Ramos (cell line): Measurements from ENCODE around the gene OPCML.

Experiments used
- in situ Hi-C: fragments of 300-500 bp; cut with MboI; formaldehyde crosslinking; loops from one replicate; pipeline ENCODE4 v1.14.3; 2022; ENCODE audit warnings: low sequenced_read_pairs; ENCODE audit not compliant: unreplicated experiment

OPCML gene

DNA sequence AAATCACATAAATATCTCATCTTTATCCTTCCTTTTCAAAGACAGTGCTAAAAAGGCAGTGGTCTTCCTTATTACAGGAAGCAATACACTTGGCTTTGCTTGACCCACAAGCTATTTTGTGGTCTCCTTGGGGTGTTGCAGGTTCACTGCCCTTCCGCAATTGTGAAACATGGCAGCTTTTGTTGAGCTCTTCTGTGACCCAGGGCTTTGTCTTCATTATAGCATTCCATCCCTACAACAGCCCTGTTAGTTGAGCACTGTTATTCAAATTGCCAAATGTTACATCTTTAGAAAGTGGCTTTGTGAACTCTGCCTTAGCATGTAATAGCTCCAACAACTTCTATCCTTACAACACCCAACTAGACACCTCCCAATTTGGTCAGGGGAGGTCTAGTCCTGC, 107.1 kb downstream of the OPCML start:
- in situ Hi-C loops: no loop called here

DNA sequence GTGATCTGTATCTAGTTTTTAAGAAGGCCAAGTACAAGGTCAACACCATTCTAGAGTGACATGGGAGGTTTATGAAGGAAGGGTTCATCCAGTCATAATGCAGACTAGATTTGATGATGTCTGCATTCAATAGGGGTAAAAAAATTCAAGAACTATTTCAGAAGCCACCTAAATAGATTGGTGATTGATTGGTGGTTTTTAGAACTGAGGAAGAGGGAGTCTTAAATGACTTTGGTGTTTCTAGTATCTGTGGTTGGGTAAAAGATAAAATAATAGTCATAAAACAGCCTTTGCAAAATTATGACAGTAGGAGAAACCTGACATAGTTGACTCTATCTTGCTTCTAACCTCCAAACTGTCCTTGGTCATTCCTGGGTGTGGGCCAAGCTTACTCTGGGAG, 114.1 kb downstream of the OPCML start:
- in situ Hi-C loops: no loop called here

DNA sequence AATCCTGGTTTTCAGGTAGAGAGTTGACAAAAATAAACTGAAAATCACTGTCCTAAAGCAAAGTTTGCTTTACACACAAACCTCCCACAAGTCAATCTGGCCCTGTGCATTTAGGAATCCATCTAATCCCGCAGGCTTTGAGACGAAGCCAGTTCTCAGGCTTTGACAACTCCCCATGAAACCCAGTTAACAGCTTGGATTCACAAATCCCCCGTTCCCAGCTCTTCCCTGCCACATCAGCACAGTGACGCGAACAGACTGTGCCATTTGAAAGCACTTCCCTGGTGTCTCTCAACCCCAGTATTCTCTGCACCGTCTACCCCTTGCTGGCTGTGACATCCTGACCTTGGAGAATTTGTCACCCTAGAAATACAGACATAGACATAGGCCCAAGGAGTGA, 117.8 kb downstream of the OPCML start:
- in situ Hi-C loops: no loop called here

DNA sequence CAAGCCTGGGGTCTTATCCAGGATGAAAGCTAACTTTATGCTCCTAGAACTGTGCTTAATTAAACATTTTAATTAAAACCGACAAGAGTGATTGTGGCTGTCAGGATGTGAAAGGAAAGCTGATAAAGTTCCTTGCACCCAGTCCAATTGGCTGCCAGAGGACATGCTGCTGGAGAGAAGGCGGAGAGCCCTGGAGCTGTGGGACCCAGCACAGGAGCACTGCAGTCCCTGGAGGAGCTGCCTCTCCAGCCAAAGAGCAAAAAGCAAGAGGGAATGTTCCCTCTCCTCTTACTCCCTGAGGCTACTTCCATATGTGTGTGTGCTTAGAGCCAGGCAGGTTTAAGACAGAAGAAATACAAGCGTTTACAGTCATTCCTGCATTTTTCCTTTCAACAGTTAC, 118.6 kb downstream of the OPCML start:
- in situ Hi-C loops: no loop called here

DNA sequence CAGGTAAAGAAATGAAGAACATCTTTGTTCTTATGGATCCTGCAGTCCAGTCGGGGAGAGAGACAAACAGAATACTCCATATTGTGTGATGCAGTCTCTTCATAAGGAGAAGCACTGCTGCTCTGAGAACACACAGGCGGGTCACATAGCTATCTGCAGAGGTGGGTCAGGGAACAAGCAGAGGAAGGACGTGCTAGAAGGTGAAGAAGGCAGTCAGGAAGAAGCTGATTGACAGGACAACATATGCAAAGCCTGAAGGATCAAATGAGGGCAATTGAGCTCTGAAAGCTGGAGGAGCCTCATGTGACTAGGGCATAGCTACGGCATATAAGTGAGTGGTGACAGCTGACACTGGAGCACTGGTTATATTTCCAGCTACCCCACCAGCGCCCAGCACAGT, 122.5 kb downstream of the OPCML start:
- in situ Hi-C loops: no loop called here

DNA sequence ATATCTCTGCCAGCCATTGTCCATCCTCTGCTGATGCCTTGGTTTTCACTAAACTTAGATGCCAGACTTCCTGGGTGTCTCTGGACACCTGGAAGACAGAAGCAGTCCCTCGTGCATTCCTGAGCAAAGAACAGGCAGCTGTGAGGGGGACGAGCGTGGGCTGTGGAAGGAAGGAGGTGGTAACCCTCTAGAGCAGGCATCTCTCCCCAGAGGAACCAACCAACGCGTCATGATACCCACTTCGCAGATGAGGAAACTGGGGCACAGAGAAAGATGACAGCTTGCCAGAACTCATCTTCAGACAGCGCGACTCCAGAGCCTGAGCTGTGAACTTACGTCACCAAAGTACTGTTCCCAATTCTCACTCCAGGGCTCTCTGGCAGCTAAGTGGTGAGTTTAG, 123.4 kb downstream of the OPCML start:
- in situ Hi-C loops: no loop called here

DNA sequence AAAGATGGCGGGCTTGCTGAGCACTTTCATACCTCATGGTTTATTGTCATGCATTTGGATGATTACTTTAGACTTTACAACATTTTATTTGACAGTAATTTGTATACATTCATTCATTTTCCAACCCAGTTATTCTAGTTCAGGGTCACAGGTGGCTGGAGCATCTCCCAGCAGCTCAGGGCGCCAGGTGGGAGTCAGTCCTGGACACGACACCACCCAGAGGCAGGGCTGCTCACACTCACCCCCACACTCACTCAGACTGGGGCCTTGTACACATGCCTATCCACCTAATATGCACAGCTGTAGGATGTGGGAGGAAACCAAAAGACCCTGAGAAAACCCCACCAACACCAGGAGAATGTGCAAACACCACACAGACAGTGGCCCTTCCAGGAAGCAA, 123.9 kb downstream of the OPCML start:
- in situ Hi-C loops: no loop called here

DNA sequence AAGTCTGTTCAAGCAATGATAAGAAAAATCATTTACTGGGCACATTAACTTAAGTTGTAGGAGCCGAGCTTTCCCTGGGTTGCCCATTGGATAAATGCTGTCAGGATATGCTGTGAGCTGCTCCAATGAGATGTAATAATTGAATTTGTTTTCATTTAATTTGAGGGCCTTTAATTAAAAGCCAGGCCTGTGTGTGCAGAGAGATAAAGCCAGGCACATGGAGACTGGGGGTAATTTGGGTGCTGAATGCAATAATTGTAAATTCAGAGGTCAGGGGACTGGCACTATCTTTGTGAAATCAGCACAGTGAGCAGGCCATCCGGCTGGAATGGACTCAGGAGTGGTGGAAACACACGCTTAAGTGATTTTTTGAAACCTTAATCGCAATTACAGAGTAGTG, 125.8 kb downstream of the OPCML start:
- in situ Hi-C loops: no loop called here

DNA sequence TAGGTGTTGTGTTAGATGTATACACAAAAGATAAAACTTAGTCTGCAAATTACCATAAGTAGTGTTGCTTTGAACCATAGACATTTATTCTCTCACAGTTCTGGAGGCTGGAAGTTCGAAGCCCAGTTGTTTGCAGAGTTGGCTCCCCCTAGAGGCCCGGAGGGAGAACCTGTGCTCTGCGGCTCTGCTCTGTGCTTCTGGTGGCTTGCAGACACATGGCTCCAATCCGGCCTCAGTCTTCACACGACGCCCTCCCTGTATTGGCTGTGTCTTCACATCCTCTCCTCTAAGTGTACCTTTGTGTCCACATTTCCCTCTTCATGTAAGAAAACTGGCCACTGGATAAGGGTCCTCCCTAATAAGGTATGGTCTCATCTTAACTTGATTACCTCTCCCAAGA, 128.4 kb downstream of the OPCML start:
- in situ Hi-C loops: no loop called here

DNA sequence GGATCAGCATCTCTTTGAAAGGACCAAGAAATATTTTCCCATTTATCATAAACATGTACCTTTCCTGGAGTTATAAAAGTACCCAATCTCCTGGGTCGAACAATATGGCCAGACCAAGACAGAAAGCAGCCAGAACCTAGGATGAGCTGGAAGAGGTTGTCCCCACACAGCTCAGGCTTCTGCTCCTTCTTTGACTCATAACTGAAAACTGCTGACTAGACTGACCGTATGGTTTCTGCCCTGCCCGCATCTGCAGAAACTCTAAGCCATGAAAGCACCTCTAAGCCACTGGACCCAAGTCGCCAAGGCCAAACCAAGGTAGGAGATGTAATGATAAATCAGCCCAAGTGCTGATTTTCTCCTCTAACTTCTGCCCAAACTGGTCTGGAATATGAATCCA, 129.8 kb downstream of the OPCML start:
- in situ Hi-C loops: no loop called here

DNA sequence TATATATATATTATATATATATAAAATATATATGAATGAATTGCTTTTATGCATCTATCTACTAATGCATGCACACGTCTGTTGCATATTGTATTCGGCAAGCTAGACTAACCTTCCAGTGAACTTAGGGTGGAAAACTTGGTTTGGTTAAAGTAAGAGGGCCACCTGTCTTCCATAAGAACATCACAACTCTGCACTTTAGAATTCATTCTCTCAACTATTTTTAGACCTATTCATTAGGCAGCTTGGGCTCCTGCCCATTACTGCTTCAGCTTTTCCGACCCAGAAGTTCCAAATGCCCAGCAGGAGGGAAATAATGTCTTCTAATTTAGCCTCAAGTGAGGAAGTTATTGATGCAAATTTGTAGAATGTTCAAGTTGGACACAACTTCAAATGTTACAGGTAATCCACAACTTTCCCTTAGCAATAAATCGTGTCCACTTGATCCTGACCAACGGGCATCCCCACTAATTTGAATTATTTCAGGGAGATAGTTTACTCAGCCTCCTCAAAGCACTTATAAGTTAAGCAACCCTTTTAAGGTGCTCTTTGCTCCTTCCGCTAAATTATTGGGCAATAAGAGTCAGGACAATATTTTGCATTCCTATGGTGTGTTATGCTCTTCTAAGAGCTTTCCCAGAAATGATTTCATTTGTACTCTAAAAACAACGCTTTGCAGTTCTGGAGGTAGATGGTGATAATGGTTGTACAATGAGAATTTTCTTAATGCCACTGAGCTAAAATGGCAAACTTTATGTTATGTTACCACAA, 132.3 kb downstream of the OPCML start:
- in situ Hi-C loops: no loop called here

DNA sequence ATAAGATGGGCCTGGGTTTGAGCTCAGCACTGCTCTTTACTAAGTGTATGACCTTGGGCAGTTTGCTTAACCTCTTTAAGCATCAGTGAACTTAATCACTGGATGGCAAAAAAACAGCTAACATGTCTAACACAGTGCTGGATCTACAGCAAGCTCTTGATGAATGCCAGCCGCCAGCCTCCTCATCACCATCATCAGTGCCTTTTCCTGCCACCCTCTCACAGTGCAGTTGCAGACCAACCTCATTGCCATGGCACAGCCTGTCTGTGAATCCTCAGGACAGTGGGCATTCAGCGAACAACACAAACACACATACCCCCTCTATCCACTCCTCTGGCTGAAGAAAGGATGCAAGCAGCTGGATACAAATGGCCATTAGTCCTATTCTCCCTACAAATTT, 133.0 kb downstream of the OPCML start:
- in situ Hi-C loops: no loop called here

DNA sequence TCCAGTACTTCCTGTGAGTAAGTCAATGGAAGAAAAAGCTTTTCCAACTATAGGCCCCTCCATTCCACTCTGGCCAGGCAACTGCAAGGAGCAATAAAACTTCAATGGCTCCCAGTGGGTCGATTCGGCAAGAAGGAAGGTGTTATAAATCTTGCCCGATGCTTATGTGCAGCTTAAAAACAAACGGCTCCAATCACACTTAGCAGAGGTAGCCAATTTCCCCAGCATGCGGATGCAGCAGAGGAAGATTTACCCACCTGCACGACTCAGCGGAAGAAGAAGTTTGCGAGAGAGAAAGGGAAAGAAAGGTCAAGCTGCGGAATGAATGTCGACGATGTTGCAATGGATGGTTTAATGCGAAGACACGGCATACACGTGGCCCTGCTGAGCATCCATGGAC, 141.5 kb downstream of the OPCML start:
- in situ Hi-C loops: no loop called here

DNA sequence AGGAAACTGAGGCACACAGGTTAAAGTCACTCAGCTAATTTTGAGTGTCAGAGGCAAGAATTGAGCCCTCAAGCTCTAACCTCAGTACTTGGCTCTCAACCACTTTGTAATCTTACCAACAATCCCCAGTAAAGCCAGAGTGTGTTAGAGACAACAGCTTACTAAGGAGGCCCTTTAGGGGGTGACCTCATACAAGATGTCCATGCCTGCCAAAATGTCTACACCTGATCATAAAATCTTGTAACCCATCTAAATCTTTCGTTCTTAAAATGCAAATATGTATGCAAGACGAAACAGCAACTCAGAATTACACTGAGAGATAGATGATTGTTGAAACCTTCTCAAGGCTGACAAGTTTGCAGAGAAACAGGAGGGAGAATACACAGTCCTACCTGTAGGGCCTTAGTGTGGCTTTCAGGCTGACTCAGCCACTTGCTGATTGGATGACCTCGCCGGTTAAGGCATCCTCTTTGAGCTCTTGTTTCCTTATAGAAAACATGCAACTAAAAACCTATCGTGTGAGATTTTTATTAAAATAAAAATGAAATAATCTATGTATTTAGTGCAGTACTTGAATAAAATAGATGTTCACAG, 143.2 kb downstream of the OPCML start:
- in situ Hi-C loops: no loop called here

DNA sequence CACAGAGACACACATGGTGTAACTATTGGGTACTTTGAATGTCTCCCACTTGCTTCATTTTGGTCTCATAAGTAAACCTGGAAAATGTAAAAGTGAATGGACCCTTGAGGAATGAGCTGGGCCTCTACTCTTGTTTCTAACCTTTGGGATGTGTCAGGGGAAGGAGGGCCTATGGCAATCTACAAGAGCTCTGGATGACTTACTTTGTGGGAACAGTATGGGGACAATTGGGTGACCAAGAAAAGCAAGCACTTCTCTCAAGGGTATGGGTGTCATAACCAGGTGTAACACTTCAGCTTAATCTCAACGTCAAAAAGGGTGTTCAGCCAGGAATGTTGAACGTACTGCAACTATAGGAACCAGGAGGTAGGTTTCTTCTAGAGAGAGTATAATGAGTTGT, 144.0 kb downstream of the OPCML start:
- in situ Hi-C loops: no loop called here

DNA sequence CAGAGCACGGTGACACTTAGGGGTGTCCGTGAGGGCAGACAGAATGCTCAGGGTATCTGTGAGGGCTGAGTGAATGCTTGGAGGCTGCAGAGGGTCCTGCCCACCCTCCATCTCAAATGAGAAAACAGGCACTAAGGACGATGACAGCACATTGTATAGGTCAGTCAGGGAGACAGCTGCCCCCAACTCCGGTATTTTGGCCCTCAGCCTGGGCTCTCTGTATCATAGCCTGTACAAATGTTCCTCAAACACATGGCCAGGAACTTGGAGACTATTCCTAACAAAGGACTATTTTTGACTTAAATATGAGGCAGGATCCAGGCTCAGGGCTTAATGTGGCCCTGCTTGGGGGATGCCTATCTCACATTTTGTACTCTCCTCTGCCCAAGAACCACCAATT, 145.4 kb downstream of the OPCML start:
- in situ Hi-C loops: no loop called here

DNA sequence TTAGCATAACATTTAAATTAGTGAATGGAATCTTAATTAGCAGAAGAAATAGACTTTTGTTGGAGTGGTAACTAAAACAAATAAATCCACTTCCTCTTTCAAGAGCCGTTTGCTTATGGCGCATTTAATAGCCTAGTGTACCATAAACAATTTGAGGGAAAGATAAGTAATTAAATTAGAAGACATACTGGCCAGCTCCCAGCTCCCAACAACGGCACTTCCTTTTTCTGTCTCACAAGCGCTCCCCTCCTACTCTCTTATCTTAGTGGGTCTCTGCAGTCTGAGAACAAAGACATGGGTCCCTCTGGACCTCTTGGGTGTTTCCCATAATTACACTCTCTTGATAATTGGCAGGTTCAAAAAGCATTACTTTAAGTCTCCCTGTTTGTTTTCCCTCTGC, 146.0 kb downstream of the OPCML start:
- in situ Hi-C loops: no loop called here

DNA sequence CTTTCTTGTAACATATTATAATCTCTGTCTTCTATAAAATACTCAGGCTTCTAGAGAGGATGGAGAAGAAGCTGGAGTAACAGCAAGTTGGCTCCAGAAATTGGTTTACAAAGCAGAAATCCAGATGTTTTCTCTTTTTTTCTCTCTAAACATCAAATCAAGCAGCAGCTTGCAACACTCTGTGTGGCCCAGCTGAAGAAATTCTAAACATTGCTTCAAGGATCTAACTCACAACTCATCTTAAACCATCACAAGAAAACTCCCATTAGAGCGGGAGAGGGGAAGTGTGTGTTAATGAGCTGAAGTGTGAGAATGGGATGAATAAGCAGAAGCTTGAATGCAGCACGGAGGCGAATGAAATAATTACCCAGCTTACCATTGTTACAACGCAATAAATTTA, 146.5 kb downstream of the OPCML start:
- in situ Hi-C loops: no loop called here

DNA sequence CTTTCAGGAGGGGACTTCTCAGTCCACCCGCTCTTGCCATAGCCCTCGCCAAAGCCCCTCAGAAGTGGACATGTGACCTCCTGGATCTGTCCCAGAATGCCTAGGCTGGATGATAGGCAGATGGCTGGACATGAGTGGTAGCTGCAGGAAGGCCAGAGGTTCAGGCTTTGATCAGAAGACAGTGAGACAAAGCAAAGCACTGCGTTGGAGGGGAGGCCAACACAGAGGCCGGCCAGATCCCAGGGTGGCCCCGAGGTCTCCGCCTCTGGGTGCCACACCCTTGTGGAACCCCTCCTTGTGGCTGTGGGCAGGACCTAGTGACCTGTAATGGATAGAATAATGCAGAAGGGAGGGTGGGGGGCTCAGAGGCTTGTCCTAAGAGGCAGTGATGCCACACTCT, 147.6 kb downstream of the OPCML start:
- in situ Hi-C loops: no loop called here

DNA sequence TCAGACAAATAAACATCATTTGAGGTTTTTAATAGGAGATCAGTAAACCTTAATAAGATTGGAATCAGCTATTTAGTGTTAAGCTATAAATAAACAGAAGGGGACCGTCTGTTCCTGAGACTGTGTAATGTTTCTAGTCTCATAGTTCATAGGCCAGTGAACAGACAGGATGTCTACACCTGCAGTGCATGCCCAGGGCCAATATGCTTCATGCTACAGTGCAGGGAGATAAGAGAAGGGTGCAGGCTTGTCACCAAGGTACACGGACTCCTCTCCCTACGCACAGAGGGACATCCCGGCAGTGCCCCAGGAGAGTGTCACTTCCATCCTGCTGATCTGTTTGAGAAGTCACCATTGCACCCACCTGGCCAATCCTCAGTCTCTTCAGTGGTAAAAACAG, 148.6 kb downstream of the OPCML start:
- in situ Hi-C loops: no loop called here

DNA sequence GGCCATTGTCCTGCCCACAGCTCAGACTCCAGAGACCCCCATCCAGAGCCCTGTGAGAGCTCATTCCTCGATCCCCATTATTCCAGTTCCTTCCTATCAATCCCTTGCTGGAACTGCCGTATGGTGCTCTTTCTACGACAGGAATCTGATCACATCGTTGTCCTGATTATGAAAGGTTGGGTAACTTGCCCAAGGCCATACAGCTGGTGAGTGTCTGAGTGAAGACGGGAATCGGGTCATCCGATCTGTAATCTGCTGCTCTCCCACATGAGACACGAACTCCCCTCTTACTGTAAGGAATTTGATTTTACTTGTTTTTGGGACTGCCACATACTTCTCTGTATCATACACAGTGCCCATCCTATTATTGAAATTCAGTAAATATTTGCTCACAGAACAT, 149.1 kb downstream of the OPCML start:
- in situ Hi-C loops: no loop called here

DNA sequence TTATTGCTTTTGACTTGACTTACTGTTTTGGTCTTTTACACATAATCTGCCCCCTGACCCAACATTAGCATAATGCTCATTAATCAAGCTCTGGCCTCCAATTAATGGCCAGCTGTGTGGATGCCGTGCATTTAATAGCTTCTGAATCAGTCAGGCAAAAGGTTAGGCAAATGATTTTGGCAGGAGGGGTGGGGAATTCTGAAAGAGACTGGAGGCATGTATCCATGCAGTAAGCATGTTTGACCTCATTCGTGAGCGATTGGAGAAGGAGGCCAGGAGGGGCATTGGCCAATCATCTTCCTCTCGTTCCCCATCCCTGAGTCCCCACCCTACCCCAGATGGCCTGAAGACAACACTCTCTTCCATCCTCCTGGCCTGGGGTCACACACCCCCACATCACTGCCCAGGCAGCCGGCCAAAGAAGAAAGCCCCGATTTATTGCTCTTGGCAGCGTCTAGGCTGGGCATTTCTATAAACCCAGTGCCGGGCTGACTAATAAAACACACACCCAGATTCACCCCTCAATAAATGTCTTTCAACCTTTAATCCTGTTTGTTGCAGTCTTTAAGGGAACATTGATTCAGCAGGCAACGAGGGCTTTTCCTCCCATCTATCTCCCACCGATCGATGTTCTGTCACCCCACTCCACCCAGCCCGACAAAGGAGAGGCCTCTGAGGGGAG, 150.0 kb downstream of the OPCML start:
- in situ Hi-C loops: no loop called here
